ENCODE results near the gene CHMP1B. TPM values are rescaled to one million over a fixed set of nuclear protein-coding genes. Genes with fewer than 3 reads are reported as not detected.

The CHMP1B gene
- total RNA-seq, 1 experiment from 2014 or later: 56.5 TPM

GRCh38 chr18:11861583-11862288, 10.5 kb downstream of the CHMP1B start:
- peak overlapping the region; percentile 33 for H3K27ac Mint-ChIP-seq (ENCODE audit: unreplicated experiment)

GRCh38 chr18:11862468-11863137, 11.4 kb downstream of the CHMP1B start:
- Histone ChIP-seq H3K4me3 (ENCODE audit: low read depth, low read length) (no peak overlapping the region), H3K36me3 (ENCODE audit: control insufficient read depth, insufficient read depth, low read length) (no peaks in the 10 kb centered on the region), H3K27me3 (replicated peaks; ENCODE audit: control insufficient read depth, insufficient read depth, low read length) (no peaks in the 10 kb centered on the region), H3K4me1 (peaks cover 49% of the 10 kb centered on the region), H3K9me3 (no peaks in the 10 kb centered on the region)
- intact Hi-C loops (cut with micrococcal nuclease; ENCODE audit: unreplicated experiment): no loop called here
- H3K4me3 Mint-ChIP-seq (ENCODE audit: unreplicated experiment): no peak overlapping the region
- peaks cover 12% of the 10 kb centered on the region for H3K36me3 Mint-ChIP-seq (ENCODE audit: insufficient read depth, unreplicated experiment)
- H3K9me3 Mint-ChIP-seq (ENCODE audit: unreplicated experiment): no peaks in the 10 kb centered on the region
- TF ChIP-seq CTCF (IDR thresholded peaks at IDR 0.05; ENCODE audit: insufficient read depth in 1 of 2, low read depth in 1 of 2, low read length in 1 of 2, severe bottlenecking in 1 of 2, unreplicated experiment in 1 of 2): no peak
- ChIA-PET CTCF (no interaction called here), POLR2A (no interaction called here)
- no TSS peak for BruUV-seq (replicated peaks)
- peak overlapping the region; percentile 62 for H3K27ac Mint-ChIP-seq (ENCODE audit: unreplicated experiment)
- H3K4me1 Mint-ChIP-seq (ENCODE audit: low read depth, unreplicated experiment): peaks cover 37% of the 10 kb centered on the region
- H3K27me3 Mint-ChIP-seq (ENCODE audit: insufficient read depth, unreplicated experiment): no peaks in the 10 kb centered on the region
- DNase-seq: no peak

More at GRCh38 chr18:11861583-11862288, 10.5 kb downstream of the CHMP1B start:
- Mint-ChIP-seq H3K4me1 (ENCODE audit: low read depth, unreplicated experiment) (peaks cover 44% of the 10 kb centered on the region), H3K36me3 (ENCODE audit: insufficient read depth, unreplicated experiment) (peaks cover 20% of the 10 kb centered on the region), H3K27me3 (ENCODE audit: insufficient read depth, unreplicated experiment) (no peaks in the 10 kb centered on the region), H3K9me3 (ENCODE audit: unreplicated experiment) (no peaks in the 10 kb centered on the region), H3K4me3 (ENCODE audit: unreplicated experiment) (peak overlapping the region; percentile 0)
- intact Hi-C loops (cut with micrococcal nuclease; ENCODE audit: unreplicated experiment): no loop called here
- ChIA-PET POLR2A (no interaction called here), CTCF (no interaction called here)
- H3K9me3 ChIP-seq: no peaks in the 10 kb centered on the region
- peaks cover 53% of the 10 kb centered on the region for H3K4me1 ChIP-seq
- no peaks in the 10 kb centered on the region for H3K27me3 ChIP-seq (replicated peaks; ENCODE audit: control insufficient read depth, insufficient read depth, low read length)
- TF ChIP-seq CTCF (IDR thresholded peaks at IDR 0.05; ENCODE audit: insufficient read depth in 1 of 2, low read depth in 1 of 2, low read length in 1 of 2, severe bottlenecking in 1 of 2, unreplicated experiment in 1 of 2): no peak
- no peak overlapping the region for H3K4me3 ChIP-seq (ENCODE audit: low read depth, low read length)
- no TSS peak for BruUV-seq (replicated peaks)
- H3K36me3 ChIP-seq (ENCODE audit: control insufficient read depth, insufficient read depth, low read length): no peaks in the 10 kb centered on the region
- DNase-seq: no peak

- Mint-ChIP-seq H3K4me3 (ENCODE audit: unreplicated experiment) (no peak overlapping the region), H3K9me3 (ENCODE audit: unreplicated experiment) (no peaks in the 10 kb centered on the region), H3K4me1 (ENCODE audit: low read depth, unreplicated experiment) (peaks cover 20% of the 10 kb centered on the region), H3K36me3 (ENCODE audit: insufficient read depth, unreplicated experiment) (peaks cover 6% of the 10 kb centered on the region), H3K27me3 (ENCODE audit: insufficient read depth, unreplicated experiment) (no peaks in the 10 kb centered on the region), H3K27ac (ENCODE audit: unreplicated experiment) (no peak overlapping the region)
- TF ChIP-seq CTCF (IDR thresholded peaks at IDR 0.05; ENCODE audit: insufficient read depth in 1 of 2, low read depth in 1 of 2, low read length in 1 of 2, severe bottlenecking in 1 of 2, unreplicated experiment in 1 of 2): no peak
- no peaks in the 10 kb centered on the region for H3K9me3 ChIP-seq
- H3K4me1 ChIP-seq: peaks cover 31% of the 10 kb centered on the region
- BruUV-seq (replicated peaks): no TSS peak
- no peak for DNase-seq
- no peaks in the 10 kb centered on the region for H3K36me3 ChIP-seq (ENCODE audit: control insufficient read depth, insufficient read depth, low read length)
- H3K4me3 ChIP-seq (ENCODE audit: low read depth, low read length): no peak overlapping the region
- ChIA-PET CTCF (no interaction called here), POLR2A (no interaction called here)
- intact Hi-C loops (cut with micrococcal nuclease; ENCODE audit: unreplicated experiment): no loop called here
- H3K27me3 ChIP-seq (replicated peaks; ENCODE audit: control insufficient read depth, insufficient read depth, low read length): no peaks in the 10 kb centered on the region
Observed at GRCh38 chr18:11864471-11864870, 13.3 kb downstream of the CHMP1B start.
